DOHH2 (cell line): ENCODE measurements around the gene COL12A1.

Experiments used
- EZH2phosphoT487 ChIP-seq: fragments of 200-600 bp; sonication (generic); IDR thresholded peaks from 2 replicates; pipeline ENCODE4 v1.6.1; 2017; ENCODE audit warnings: borderline replicate concordance, mild to moderate bottlenecking, antibody characterized with exemption, low read length, moderate library complexity, mixed read lengths
- TF ChIP-seq, protein P1 (sequence below): fragments of 200-600 bp; sonication (generic); IDR thresholded peaks from one replicate; pipeline ENCODE4 v1.5.1; 2014; ENCODE audit warnings: antibody characterized with exemption, mild to moderate bottlenecking, low read depth, low read length; ENCODE audit not compliant: poor library complexity, severe bottlenecking

- TF ChIP-seq, protein P1, sequence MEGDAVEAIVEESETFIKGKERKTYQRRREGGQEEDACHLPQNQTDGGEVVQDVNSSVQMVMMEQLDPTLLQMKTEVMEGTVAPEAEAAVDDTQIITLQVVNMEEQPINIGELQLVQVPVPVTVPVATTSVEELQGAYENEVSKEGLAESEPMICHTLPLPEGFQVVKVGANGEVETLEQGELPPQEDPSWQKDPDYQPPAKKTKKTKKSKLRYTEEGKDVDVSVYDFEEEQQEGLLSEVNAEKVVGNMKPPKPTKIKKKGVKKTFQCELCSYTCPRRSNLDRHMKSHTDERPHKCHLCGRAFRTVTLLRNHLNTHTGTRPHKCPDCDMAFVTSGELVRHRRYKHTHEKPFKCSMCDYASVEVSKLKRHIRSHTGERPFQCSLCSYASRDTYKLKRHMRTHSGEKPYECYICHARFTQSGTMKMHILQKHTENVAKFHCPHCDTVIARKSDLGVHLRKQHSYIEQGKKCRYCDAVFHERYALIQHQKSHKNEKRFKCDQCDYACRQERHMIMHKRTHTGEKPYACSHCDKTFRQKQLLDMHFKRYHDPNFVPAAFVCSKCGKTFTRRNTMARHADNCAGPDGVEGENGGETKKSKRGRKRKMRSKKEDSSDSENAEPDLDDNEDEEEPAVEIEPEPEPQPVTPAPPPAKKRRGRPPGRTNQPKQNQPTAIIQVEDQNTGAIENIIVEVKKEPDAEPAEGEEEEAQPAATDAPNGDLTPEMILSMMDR: no peak
- TF ChIP-seq EZH2phosphoT487: no peak
These were observed 97.9 kb downstream of the COL12A1 start for GRCh38 chr6:75107913-75108312.
